ENCODE results near the gene ATG10.

Gene ATG10

DNA sequence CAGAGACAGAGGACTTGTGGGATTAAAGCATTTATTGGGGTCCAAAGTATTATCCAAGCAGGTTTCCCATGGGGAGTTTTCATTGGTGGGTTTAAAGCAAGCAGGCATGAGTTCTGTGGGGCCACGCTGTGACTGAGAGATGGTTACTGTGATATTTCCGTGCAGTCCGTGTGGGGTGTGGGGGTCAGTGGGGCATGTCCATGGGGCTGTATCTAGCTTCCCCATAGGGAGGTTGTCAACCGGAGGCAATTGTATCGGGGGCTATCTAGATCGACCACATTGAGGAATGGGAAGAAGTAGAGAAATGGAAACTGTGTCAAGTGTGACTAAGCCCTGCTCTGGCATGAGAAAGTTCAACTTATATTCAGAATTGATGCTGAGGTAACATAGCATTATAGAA is 313.4 kb downstream of the ATG10 start:
- no peak for DNase-seq

DNA sequence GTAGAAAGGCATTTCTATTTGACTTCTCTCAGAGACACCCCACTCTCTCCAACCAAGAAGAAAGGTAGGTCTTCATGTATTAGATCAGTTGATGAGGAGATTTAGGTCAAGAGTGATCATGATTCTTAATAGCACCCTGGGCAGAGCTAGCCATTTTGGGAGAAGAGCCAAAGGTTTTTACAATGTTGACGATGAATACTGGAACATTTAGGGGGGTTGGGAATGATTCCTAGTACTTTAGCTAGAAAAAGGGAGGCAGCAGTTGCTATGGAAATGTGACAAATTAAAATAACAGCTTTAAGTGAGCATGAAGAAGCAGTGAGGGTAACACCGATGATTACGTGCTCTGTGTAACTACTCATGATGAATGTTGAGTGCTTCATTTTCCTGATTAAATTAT is 315.8 kb downstream of the ATG10 start:
- DNase-seq: no peak

DNA sequence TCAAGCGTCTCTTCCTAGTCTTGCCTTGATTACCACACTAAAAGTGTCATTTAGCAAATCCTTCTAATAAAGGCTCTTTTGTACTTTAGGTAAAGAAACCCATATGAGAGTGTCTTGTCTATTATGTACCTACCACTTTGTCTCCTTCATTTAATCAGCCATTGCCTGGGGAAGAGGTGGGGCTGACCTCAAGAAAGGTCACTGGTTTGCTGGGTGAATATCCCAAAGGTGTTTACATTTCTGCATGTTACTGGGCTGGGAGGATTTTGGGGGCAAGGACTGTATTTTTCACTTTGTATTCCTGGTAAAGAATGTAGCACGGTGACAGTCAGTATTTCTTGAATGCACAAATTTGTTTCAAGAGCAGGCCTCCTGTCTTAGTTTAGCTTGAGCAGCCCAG is 318.2 kb downstream of the ATG10 start:
- DNase-seq: no peak

DNA sequence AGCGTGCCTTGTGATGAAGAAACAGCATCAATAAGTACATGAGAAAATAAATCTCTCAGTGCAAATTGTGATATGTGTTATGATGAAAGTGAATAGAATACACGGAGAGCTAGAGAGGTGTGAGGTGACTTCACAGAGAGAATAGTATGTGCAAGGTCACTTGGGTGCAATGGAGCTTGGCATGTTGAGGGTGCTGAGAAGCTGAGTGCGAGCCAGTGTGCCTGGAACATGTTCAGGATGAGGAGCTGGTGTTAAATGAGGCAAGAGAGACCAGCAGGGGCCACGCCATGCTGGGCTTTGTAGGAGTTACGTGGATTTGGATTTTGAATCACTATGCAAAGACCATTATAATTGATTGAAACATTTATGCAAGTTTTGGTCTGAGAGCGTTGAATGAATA is 319.1 kb downstream of the ATG10 start:
- no peak for DNase-seq

DNA sequence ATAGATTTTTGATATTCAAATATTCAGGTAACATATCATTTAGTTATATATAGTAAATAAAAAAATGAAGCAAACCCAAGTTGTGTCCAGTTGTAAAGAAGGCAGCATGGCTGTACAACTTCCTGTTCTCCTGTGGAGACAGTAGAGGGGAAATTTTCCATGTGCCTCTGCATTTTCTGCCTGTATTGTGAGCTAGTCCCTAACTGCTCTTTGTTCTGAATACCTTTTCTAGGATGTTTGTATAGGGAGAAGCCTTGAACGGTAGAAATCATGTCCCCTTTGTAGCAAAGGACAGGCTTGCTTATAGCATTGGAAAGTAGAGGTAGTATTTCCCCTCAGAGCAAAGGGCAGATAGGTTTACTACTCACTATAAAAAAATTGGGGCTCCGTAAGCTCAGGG is 319.6 kb downstream of the ATG10 start:
- DNase-seq: no peak

DNA sequence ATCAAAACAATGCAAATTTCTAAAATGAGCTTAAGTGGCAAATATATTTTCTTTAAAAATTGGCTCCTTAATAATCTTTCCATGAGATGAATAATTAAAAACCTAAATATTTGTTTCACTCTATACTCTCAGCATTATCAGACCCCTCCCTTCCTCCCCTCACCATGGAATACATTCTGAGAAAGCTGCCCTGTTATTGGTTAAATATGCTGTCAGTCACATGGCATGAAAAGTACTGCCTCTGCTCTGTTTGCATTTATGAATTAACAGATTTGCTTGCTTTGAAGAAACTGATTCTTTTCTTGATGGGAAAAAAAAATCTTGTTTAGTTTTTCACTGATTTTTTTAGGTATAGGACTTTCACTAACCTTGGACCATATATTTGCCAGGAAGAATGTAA is 323.3 kb downstream of the ATG10 start:
- peak in 1 of 5 experiments; percentile 51 for DNase-seq

DNA sequence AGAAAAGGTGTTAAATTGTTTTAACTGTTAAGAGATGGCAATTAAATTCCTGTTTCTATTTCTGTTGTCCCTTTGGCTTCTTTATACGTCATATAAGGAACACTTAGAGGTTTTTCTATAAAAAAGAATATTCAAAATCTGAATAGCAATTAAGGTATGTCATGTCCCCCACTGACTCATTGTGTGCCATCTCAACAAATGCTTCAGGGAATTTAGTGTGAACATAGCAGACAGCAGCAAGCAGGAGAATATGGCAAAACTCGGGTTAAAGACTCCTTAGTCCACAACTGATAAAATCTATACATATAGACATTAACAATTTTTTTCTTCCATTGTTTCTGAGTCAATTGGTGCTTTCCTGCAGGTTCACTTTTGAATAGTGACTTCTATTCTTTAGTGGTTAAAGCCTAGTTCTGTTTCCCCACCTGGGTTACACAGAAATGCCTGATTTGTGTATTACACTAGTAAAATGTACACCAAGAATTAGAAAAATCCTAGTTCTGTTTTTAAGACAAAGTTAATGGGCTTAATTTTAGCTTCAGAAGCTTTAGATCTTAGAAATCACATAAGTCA is 324.2 kb downstream of the ATG10 start:
- DNase-seq: peak in 1 of 5 experiments; percentile 38

DNA sequence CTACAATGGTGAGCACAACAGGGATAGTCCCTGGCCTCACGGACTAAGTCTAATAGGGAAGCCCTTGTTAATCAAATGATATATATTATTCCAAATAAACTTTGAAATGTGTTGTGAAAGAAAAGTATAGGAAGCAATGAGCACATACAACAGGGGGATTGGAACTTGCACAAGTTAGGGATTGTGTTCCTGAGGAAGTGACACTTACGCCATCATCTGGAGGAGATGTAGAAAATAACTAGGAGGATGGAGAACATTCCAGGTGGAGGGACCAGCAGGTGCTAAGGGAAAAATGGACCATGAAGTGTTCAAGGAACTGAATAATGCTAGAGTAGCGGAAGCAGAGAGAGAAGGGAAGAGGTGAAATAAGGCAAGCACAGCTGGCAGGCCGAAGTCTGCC is 325.1 kb downstream of the ATG10 start:
- DNase-seq: no peak

DNA sequence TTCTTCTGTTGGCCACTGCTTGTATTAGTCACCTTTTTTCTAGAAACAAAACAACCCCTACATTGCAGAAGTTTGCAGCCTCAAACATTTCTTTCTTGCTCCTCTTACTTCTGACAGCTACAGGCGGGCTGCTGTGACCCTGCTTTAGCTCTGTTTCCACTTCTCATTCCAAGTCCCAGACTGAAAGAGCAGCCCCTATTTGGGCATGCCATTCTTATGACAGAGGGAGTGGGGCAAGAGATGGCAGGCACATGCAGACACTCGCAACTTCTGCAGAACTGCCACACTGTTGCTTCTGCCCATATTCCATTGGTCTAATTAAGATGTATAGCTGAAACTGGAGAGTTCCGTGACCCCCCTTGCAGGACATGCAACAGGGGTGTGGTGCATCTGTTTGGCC is 325.9 kb downstream of the ATG10 start:
- DNase-seq: no peak

DNA sequence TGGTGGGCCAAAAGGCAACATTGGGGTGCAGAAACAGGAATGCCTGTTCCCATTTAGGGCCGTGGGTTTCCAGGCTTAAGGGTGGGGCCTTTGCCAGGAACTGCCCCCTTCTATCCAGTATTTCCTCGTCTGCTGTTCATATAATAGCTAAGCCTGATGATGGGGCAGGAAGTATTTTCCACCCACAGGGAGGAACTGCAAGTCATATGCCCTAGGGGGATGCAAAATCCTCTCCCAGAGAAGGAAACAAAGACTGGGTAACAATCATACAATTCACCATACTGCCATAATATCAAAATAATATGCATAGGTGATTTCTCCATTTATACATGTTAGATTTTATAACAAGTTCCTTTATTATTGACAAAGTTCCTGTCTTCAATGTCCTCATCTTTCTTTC is 326.8 kb downstream of the ATG10 start:
- no peak for DNase-seq

DNA sequence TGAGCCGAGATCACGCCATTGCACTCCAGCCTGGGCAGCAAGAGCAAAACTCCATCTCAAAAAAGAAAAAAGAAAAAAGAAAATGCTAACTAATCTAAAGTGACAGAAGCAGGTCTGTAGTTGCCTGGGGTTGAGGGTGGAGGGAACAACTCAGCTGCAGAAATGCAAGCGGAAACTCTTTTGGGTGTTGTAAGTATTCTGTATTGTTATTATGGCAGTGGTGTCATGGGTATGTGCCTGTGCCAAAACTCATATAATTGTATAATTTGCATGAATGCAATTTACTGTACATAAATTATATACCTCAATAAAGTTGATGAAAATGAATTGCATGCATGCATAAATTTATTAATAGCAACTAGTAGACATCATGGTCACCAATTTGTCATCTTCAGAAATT is 329.4 kb downstream of the ATG10 start:
- DNase-seq: no peak

All from T-helper 2 cell (primary cell).